HG02884 (cell line): ENCODE data around the gene ATP6V1G1.

Experiments
- ATAC-seq: cut with Tn5 transposase; IDR thresholded peaks from one replicate; pipeline ENCODE4 v1.9.1; 2021; ENCODE audit warnings: mild to moderate bottlenecking, moderate library complexity; ENCODE audit not compliant: unreplicated experiment

ATP6V1G1 gene

GRCh38 chr9:114587345-114588202 is at the start of gene ATP6V1G1:
Gene ATP6V1G1, plus strand, starts transcription at chr9:114587769. Its CDS starts 70 bp downstream, at chr9:114587839.
- peak; percentile 92 for ATAC-seq

GRCh38 chr9:114538241-114538640 is 49.3 kb upstream of the ATP6V1G1 start:
- peak; percentile 52 for ATAC-seq

GRCh38 chr9:114539701-114540380 is 47.7 kb upstream of the ATP6V1G1 start:
- ATAC-seq = no peak

GRCh38 chr9:114545055-114545454 is 42.5 kb upstream of the ATP6V1G1 start:
- ATAC-seq = no peak

- ATAC-seq = no peak
Observed at GRCh38 chr9:114546851-114547250, 40.7 kb upstream of the ATP6V1G1 start.

- no peak for ATAC-seq
Observed at GRCh38 chr9:114549697-114550330, 37.8 kb upstream of the ATP6V1G1 start.

GRCh38 chr9:114551750-114552685 is 35.6 kb upstream of the ATP6V1G1 start:
- ATAC-seq = no peak

- ATAC-seq = no peak
Observed at GRCh38 chr9:114552706-114553105, 34.9 kb upstream of the ATP6V1G1 start.

- no peak for ATAC-seq
Observed at GRCh38 chr9:114553202-114553601, 34.4 kb upstream of the ATP6V1G1 start.

- ATAC-seq = no peak
Observed at GRCh38 chr9:114555696-114556095, 31.9 kb upstream of the ATP6V1G1 start.

- ATAC-seq = no peak
Observed at GRCh38 chr9:114558027-114558675, 29.4 kb upstream of the ATP6V1G1 start.

GRCh38 chr9:114559830-114560513 is 27.6 kb upstream of the ATP6V1G1 start:
- no peak for ATAC-seq

- no peak for ATAC-seq
Observed at GRCh38 chr9:114560956-114561355, 26.6 kb upstream of the ATP6V1G1 start.

GRCh38 chr9:114561771-114562170 is 25.8 kb upstream of the ATP6V1G1 start:
- no peak for ATAC-seq

- no peak for ATAC-seq
Observed at GRCh38 chr9:114565204-114565603, 22.4 kb upstream of the ATP6V1G1 start.

GRCh38 chr9:114570742-114571141 is 16.8 kb upstream of the ATP6V1G1 start:
- no peak for ATAC-seq

GRCh38 chr9:114571391-114571790 is 16.2 kb upstream of the ATP6V1G1 start:
- ATAC-seq = no peak

GRCh38 chr9:114572199-114572598 is 15.4 kb upstream of the ATP6V1G1 start:
- ATAC-seq = no peak

GRCh38 chr9:114574438-114574837 is 13.1 kb upstream of the ATP6V1G1 start:
- no peak for ATAC-seq
